Stimulated activated CD8-positive, alpha-beta memory T cell treated with anti-CD3 and anti-CD28 coated beads, Interleukin-2, amount 100 ng/mL, for 48 hours (primary cell): ENCODE data around the gene SOAT1.
"Not testable (repeated sequence)": the region's sequence is repeated elsewhere in the genome, so short reads cannot be mapped to it uniquely, and the experiment has no call there.

Experiments
- DNase-seq, 2 donors: peaks; one replicate each; pipeline ENCODE4 v3.0.0-alpha.2; 2020; ENCODE audit warnings: low read depth in 2 of 2

The SOAT1 gene

GRCh38 chr1:179293340-179294327 lies at the start of gene SOAT1:
SOAT1 (plus strand) TSS chr1:179293797; CDS start chr1:179302685, 8,888 bp downstream.
- peak; percentile 91 to 95 for DNase-seq

GRCh38 chr1:179245426-179245825 lies 48.2 kb upstream of the SOAT1 start:
- not testable (repeated sequence) for DNase-seq

GRCh38 chr1:179247923-179248322 lies 45.7 kb upstream of the SOAT1 start:
- no peak for DNase-seq

GRCh38 chr1:179251675-179252074 lies 41.9 kb upstream of the SOAT1 start:
- DNase-seq: no peak

GRCh38 chr1:179252606-179253005 lies 41.0 kb upstream of the SOAT1 start:
- DNase-seq: no peak

GRCh38 chr1:179253286-179253972 lies 40.2 kb upstream of the SOAT1 start:
- DNase-seq: no peak

GRCh38 chr1:179262183-179262582 lies 31.4 kb upstream of the SOAT1 start:
- no peak for DNase-seq

GRCh38 chr1:179263121-179263520 lies 30.5 kb upstream of the SOAT1 start:
- no peak for DNase-seq

GRCh38 chr1:179264507-179264906 lies 29.1 kb upstream of the SOAT1 start:
- no peak for DNase-seq

GRCh38 chr1:179269071-179269470 lies 24.5 kb upstream of the SOAT1 start:
- DNase-seq: no peak

- DNase-seq: not testable (repeated sequence)
Measured at GRCh38 chr1:179274424-179274823, 19.2 kb upstream of the SOAT1 start.

- no peak for DNase-seq
Measured at GRCh38 chr1:179278920-179279319, 14.7 kb upstream of the SOAT1 start.

- DNase-seq: no peak
Measured at GRCh38 chr1:179283992-179284391, 9.6 kb upstream of the SOAT1 start.

GRCh38 chr1:179287946-179288345 lies 5.7 kb upstream of the SOAT1 start:
- no peak for DNase-seq

GRCh38 chr1:179288977-179289376 lies 4.6 kb upstream of the SOAT1 start:
- no peak for DNase-seq

- no peak for DNase-seq
Measured at GRCh38 chr1:179295164-179295755, 1.7 kb downstream of the SOAT1 start.

- DNase-seq: no peak
Measured at GRCh38 chr1:179296356-179297104, 2.9 kb downstream of the SOAT1 start.

GRCh38 chr1:179297105-179297378 lies 3.4 kb downstream of the SOAT1 start:
- DNase-seq: no peak

- no peak for DNase-seq
Measured at GRCh38 chr1:179298952-179299351, 5.4 kb downstream of the SOAT1 start.

GRCh38 chr1:179300112-179300511 lies 6.5 kb downstream of the SOAT1 start:
- no peak for DNase-seq

- no peak for DNase-seq
Measured at GRCh38 chr1:179302070-179302469, 8.5 kb downstream of the SOAT1 start.

- DNase-seq: no peak
Measured at GRCh38 chr1:179303200-179303785, 9.7 kb downstream of the SOAT1 start.
